GM12875 (cell line): Measurements from ENCODE around the gene ENSA.
"Not testable (repeated sequence)": the region's sequence is repeated elsewhere in the genome, so short reads cannot be mapped to it uniquely, and the experiment has no call there.

Experiments used
- H3K4me3 ChIP-seq: one replicate; pipeline ENCODE4 v1.5.1; 2011; ENCODE audit warnings: low read depth, low read length, control low read depth
- CTCF ChIP-seq: IDR thresholded peaks from 2 replicates; pipeline ENCODE4 v1.5.1; 2011; ENCODE audit warnings: low read depth, mild to moderate bottlenecking, control low read depth, inconsistent platforms, low read length, moderate library complexity, borderline replicate concordance; ENCODE audit not compliant: insufficient read depth

ENSA gene

GRCh38 chr1:150626150-150626549 lies 3.3 kb downstream of the ENSA start:
- no peak overlapping the region for H3K4me3 ChIP-seq
- TF ChIP-seq CTCF = no peak

- H3K4me3 ChIP-seq = not testable (repeated sequence)
Observed at GRCh38 chr1:150624546-150624945, 4.9 kb downstream of the ENSA start.

GRCh38 chr1:150624134-150624533 lies 5.3 kb downstream of the ENSA start:
- H3K4me3 ChIP-seq = not testable (repeated sequence)

- no peak overlapping the region for H3K4me3 ChIP-seq
- no peak for TF ChIP-seq CTCF
Observed at GRCh38 chr1:150622303-150622975, 7.0 kb downstream of the ENSA start.

- peak; percentile 48; the same call in 1 of the 2 replicates for TF ChIP-seq CTCF
- H3K4me3 ChIP-seq = no peak overlapping the region
Observed at GRCh38 chr1:150621497-150622302, 7.7 kb downstream of the ENSA start.

GRCh38 chr1:150620919-150621318 lies 8.5 kb downstream of the ENSA start:
- no peak for TF ChIP-seq CTCF
- H3K4me3 ChIP-seq = no peak overlapping the region

- no peak overlapping the region for H3K4me3 ChIP-seq
- TF ChIP-seq CTCF = no peak
Observed at GRCh38 chr1:150619576-150620509, 9.6 kb downstream of the ENSA start.
